ENCODE data around the gene FERMT2.

- TF ChIP-seq CTCF (IDR thresholded peaks at IDR 0.05) (no peak), SIN3A (IDR thresholded peaks at IDR 0.05; ENCODE audit: borderline replicate concordance, insufficient read depth, low read depth, low read length) (no peak), POLR2AphosphoS5 (IDR thresholded peaks at IDR 0.05; ENCODE audit: low read depth, low read length) (no peak)
Observed at GRCh38 chr14:52922059-52922458, 28.8 kb downstream of the FERMT2 start.
